Calu3 (cell line): ENCODE results near the gene SPECC1. TPM values are rescaled to one million over a fixed set of nuclear protein-coding genes. Genes with fewer than 3 reads are reported as not detected.
"Not testable (repeated sequence)": the region's sequence is repeated elsewhere in the genome, so short reads cannot be mapped to it uniquely, and the experiment has no call there.

Experiments
- BruUV-seq: library from RNA; stranded (reverse); fragments of 400-500 nt; replicated peaks from 2 replicates; lab custom pipeline; 2021; lab: Mats Ljungman, UMichigan
- CTCF ChIA-PET: fragments of 300-600 bp; sonication (Branson Sonifier 250); formaldehyde crosslinking; loops from one replicate; lab custom pipeline; 2022; ENCODE audit warnings: antibody characterized with exemption; lab: Charles Lee
- DNase-seq: peaks from one replicate; pipeline ENCODE4 v3.0.0; 2022
- H3K27ac Mint-ChIP-seq: one replicate; pipeline ENCODE4 v1.8.0; 2022; ENCODE audit warnings: mixed read lengths; ENCODE audit not compliant: unreplicated experiment
- H3K27me3 Mint-ChIP-seq: one replicate; pipeline ENCODE4 v1.8.0; 2022; ENCODE audit warnings: mixed read lengths; ENCODE audit not compliant: unreplicated experiment
- H3K36me3 Mint-ChIP-seq: one replicate; pipeline ENCODE4 v1.8.0; 2022; ENCODE audit warnings: mild to moderate bottlenecking, moderate library complexity, mixed read lengths; ENCODE audit not compliant: insufficient read depth, unreplicated experiment
- H3K4me1 Mint-ChIP-seq: one replicate; pipeline ENCODE4 v1.8.0; 2022; ENCODE audit warnings: mild to moderate bottlenecking, low read depth, mixed read lengths; ENCODE audit not compliant: unreplicated experiment
- H3K4me3 Mint-ChIP-seq: one replicate; pipeline ENCODE4 v1.8.0; 2022; ENCODE audit warnings: mild to moderate bottlenecking, low read depth, moderate library complexity, mixed read lengths; ENCODE audit not compliant: unreplicated experiment
- H3K9me3 Mint-ChIP-seq: one replicate; pipeline ENCODE4 v1.8.0; 2022; ENCODE audit warnings: low read depth, mixed read lengths; ENCODE audit not compliant: unreplicated experiment
- intact Hi-C: fragments of 100-400 bp; cut with micrococcal nuclease; formaldehyde crosslinking; loops from one replicate; pipeline ENCODE4 v1.10.0; 2022; ENCODE audit not compliant: unreplicated experiment
- total RNA-seq: library from RNA; stranded (reverse); gene quantifications from 2 replicates; pipeline ENCODE4 v1.2.3, GENCODE V29; 2022
- TF ChIP-seq, protein P1 (sequence below): fragments of 200-600 bp; IDR thresholded peaks from one replicate; pipeline ENCODE4 v1.8.0; 2022; ENCODE audit warnings: antibody characterized with exemption; ENCODE audit not compliant: unreplicated experiment

The SPECC1 gene
- total RNA-seq, 1 experiment from 2014 or later: 53.5 TPM

DNA sequence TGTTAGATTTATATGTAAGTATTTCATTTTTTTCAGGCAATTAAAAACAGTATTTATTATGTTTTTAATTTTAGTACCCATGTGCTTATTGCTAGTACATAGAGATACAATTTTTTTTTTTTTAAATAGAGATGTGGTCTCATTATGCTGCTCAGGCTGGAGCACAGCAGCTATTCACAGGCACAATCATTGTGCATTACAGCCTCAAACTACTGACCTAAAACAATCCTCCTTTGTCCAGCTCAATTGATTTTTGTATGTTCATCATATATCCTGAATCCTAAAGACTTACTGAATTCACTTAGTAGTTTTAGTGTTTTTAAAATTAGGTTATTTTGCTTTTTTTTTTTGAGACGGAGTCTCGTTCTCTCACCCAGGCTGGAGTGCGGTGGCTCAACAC lies 26.3 kb downstream of the SPECC1 start:
- intact Hi-C loops: no loop called here
- H3K4me1 Mint-ChIP-seq: no peaks in the 10 kb centered on the region
- H3K9me3 Mint-ChIP-seq: no peaks in the 10 kb centered on the region
- no TSS peak for BruUV-seq
- H3K27me3 Mint-ChIP-seq: peaks cover 12% of the 10 kb centered on the region
- H3K27ac Mint-ChIP-seq: no peak overlapping the region
- H3K36me3 Mint-ChIP-seq: no peaks in the 10 kb centered on the region
- H3K4me3 Mint-ChIP-seq: no peak overlapping the region
- TF ChIP-seq, protein P1, sequence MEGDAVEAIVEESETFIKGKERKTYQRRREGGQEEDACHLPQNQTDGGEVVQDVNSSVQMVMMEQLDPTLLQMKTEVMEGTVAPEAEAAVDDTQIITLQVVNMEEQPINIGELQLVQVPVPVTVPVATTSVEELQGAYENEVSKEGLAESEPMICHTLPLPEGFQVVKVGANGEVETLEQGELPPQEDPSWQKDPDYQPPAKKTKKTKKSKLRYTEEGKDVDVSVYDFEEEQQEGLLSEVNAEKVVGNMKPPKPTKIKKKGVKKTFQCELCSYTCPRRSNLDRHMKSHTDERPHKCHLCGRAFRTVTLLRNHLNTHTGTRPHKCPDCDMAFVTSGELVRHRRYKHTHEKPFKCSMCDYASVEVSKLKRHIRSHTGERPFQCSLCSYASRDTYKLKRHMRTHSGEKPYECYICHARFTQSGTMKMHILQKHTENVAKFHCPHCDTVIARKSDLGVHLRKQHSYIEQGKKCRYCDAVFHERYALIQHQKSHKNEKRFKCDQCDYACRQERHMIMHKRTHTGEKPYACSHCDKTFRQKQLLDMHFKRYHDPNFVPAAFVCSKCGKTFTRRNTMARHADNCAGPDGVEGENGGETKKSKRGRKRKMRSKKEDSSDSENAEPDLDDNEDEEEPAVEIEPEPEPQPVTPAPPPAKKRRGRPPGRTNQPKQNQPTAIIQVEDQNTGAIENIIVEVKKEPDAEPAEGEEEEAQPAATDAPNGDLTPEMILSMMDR: no peak
- CTCF ChIA-PET: no interaction called here
- no peak for DNase-seq

DNA sequence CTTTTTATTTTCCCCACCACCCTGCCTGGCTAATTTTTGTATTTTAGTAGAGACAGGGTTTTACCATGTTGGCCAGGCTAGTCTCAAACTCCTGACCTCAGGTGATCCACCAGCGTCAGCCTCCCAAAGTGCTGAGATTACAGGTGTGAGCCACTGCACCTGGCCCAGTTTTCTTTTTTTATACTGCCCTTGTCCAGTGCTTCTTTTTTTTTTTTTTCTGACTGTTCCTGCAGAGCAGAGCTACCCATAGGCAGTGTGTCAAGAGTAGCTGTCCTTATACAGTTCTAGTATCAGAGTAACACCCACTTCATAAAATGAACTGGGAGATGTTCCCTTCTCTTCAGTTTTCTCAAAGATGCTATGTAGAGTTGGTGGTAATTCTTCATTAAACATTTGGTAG lies 28.1 kb downstream of the SPECC1 start:
- H3K4me1 Mint-ChIP-seq, intact Hi-C loops, H3K27ac Mint-ChIP-seq, H3K9me3 Mint-ChIP-seq, DNase-seq, CTCF ChIA-PET, BruUV-seq, H3K36me3 Mint-ChIP-seq, H3K4me3 Mint-ChIP-seq: not testable (repeated sequence)
- peaks cover 24% of the 10 kb centered on the region for H3K27me3 Mint-ChIP-seq

DNA sequence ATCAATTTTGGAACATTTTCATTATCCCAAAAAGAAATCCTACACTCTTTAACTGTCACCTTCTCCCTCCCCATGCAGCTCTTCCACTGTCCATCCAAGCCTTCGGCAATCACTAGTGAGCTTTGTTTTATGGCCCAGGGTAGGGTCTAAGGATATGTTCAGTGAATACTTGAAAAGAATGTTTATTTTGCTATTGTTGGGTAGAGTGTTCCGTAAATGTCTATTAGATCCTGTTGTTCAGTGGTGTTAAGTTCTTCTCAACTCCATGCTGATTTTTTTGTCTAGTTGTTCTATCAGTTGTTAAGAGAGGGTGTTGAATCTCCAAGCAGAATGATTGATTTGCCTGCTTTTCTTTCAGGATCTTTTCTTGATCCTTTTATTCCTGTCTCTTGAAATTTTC lies 29.9 kb downstream of the SPECC1 start:
- no peak overlapping the region for H3K27ac Mint-ChIP-seq
- no peaks in the 10 kb centered on the region for H3K9me3 Mint-ChIP-seq
- CTCF ChIA-PET: no interaction called here
- TF ChIP-seq, protein P1: no peak
- H3K4me1 Mint-ChIP-seq: no peaks in the 10 kb centered on the region
- intact Hi-C loops: no loop called here
- peaks cover 28% of the 10 kb centered on the region for H3K27me3 Mint-ChIP-seq
- no peaks in the 10 kb centered on the region for H3K36me3 Mint-ChIP-seq
- BruUV-seq: no TSS peak
- H3K4me3 Mint-ChIP-seq: no peak overlapping the region
- DNase-seq: no peak

DNA sequence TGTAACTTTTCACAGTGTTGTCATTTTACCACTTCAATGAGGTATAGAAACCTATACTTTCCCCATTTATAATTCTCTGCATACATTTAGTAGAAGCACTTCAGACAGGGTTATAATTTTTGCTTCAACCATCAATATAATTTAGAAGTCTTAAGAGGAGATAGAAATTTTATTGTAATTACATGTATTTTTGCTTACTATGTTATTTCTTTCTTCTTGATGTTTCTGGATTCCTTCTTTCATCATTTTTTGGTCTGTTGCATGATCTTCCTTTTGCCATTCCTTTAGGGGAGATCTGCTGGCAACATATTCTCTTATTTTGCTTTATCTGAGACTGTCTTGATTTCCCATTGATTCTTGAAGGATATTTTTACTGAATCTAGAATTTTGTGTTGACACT lies 31.1 kb downstream of the SPECC1 start:
- no TSS peak for BruUV-seq
- TF ChIP-seq, protein P1: no peak
- intact Hi-C loops: no loop called here
- Mint-ChIP-seq H3K9me3 (no peaks in the 10 kb centered on the region), H3K27me3 (peaks cover 28% of the 10 kb centered on the region), H3K27ac (no peak overlapping the region), H3K4me1 (no peaks in the 10 kb centered on the region), H3K36me3 (no peaks in the 10 kb centered on the region), H3K4me3 (no peak overlapping the region)
- CTCF ChIA-PET: no interaction called here
- no peak for DNase-seq

DNA sequence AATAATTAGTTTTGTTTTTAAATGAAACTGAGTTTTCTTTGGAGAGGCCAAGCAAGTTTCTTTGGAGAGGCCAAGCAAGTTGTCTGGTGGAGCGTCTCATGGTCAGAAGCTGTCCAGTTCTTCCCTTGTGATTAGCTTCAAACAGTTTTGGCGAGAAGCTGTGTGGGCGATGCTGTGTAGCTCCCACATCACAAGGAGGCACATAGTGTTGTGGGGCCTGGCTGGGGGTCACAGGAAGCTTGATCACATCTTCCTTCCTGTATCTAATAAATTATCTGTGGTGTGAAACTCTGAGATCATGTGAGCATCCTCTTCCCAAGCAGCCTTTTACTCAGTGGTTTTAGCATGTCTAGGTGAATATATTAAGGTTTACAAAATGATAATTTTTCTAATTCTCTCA lies 33.9 kb downstream of the SPECC1 start:
- no TSS peak for BruUV-seq
- no peak for DNase-seq
- TF ChIP-seq, protein P1: no peak
- H3K27ac Mint-ChIP-seq: no peak overlapping the region
- no peaks in the 10 kb centered on the region for H3K9me3 Mint-ChIP-seq
- no peaks in the 10 kb centered on the region for H3K4me1 Mint-ChIP-seq
- H3K27me3 Mint-ChIP-seq: peaks cover 50% of the 10 kb centered on the region
- intact Hi-C loops: no loop called here
- H3K36me3 Mint-ChIP-seq: no peaks in the 10 kb centered on the region
- H3K4me3 Mint-ChIP-seq: no peak overlapping the region
- CTCF ChIA-PET: interaction anchor here (0.6 kb wide), 1 partner anchor 105 kb away, joined by 4 read pairs; no protein-coding TSS in a partner anchor
